B cell (primary cell): Measurements from ENCODE around the gene RAB31. TPM values are rescaled to one million over a fixed set of nuclear protein-coding genes. Genes with fewer than 3 reads are reported as not detected.

Experiments used
- ATAC-seq: fragments of 200-7000 bp; cut with Tn5 transposase; one replicate; pipeline ENCODE4 v1.10.0; 2021; ENCODE audit warnings: low read depth, mild to moderate bottlenecking, moderate number of reproducible peaks, moderate library complexity
- CTCF ChIA-PET: fragments of 350-600 bp; sonication (Branson Sonifier 250); formaldehyde crosslinking; loops from one replicate; lab custom pipeline; 2021; ENCODE audit warnings: antibody characterized with exemption, inconsistent platforms; lab: Charles Lee
- POLR2A ChIA-PET: fragments of 350-600 bp; sonication (Branson Sonifier 250); formaldehyde crosslinking; loops from one replicate; lab custom pipeline; 2021; ENCODE audit warnings: antibody characterized with exemption; lab: Charles Lee
- DNase-seq: peaks from one replicate; pipeline ENCODE4 v3.0.0; 2013
- H2AFZ ChIP-seq: 2 replicates; pipeline ENCODE4 v1.6.1; 2012; ENCODE audit warnings: mild to moderate bottlenecking, low read depth, low read length; ENCODE audit not compliant: insufficient read depth, poor library complexity, severe bottlenecking
- H3K27ac ChIP-seq, 2 donors: 1 replicate in 1 of 2; 2 replicates in 1 of 2; pipeline ENCODE4 v1.5.1; 2012 to 2013; ENCODE audit warnings: low read length in 2 of 2, mild to moderate bottlenecking in 2 of 2, moderate library complexity in 1 of 2
- H3K27me3 ChIP-seq, 4 experiments: fragments of 200-600 bp in 1 of 4; sonication (generic) in 1 of 4; replicated peaks in 1 of 4; 1 replicate in 2 of 4; 2 replicates in 2 of 4; pipeline versions ENCODE4 v1.6.1 to v1.7.0; 2013 to 2016; ENCODE audit warnings: low read length in 3 of 4, mild to moderate bottlenecking in 2 of 4, mixed read lengths in 1 of 4, moderate library complexity in 1 of 4; ENCODE audit not compliant: insufficient read depth in 4 of 4, control insufficient read depth in 3 of 4; ENCODE audit errors: control extremely low read depth in 1 of 4
- H3K36me3 ChIP-seq, 2 experiments: replicated peaks in 1 of 2; 1 replicate in 1 of 2; 2 replicates in 1 of 2; pipeline versions ENCODE4 v1.6.1 to v1.7.1; 2013; ENCODE audit warnings: low read length in 1 of 2; ENCODE audit not compliant: insufficient read depth in 2 of 2, control insufficient read depth in 1 of 2; ENCODE audit errors: control extremely low read depth in 1 of 2, extremely low read depth in 1 of 2
- H3K4me1 ChIP-seq, 2 donors: fragments of 200-600 bp in 1 of 2; sonication (generic) in 1 of 2; 1 replicate in 1 of 2; 2 replicates in 1 of 2; pipeline versions ENCODE4 v1.5.1 to v1.6.1; 2013 to 2017; ENCODE audit warnings: low read length in 2 of 2; ENCODE audit not compliant: control insufficient read depth in 2 of 2, insufficient read depth in 2 of 2
- H3K4me2 ChIP-seq: replicated peaks from 2 replicates; pipeline ENCODE3; 2012; ENCODE audit warnings: mild to moderate bottlenecking, low read depth, low read length; ENCODE audit not compliant: poor library complexity, severe bottlenecking
- H3K4me3 ChIP-seq, 5 experiments: fragments of 200-600 bp in 1 of 5; sonication (generic) in 1 of 5; 1 replicate in 3 of 5; 2 replicates in 2 of 5; pipeline versions ENCODE4 v1.5.1 to v1.7.0; 2011 to 2016; ENCODE audit warnings: low read length in 4 of 5, mild to moderate bottlenecking in 4 of 5, low read depth in 2 of 5, control low read depth in 1 of 5, moderate library complexity in 1 of 5; ENCODE audit not compliant: insufficient read depth in 1 of 5; ENCODE audit errors: control extremely low read depth in 1 of 5, extremely low read depth in 1 of 5
- H3K79me2 ChIP-seq: fragments of 200-600 bp; sonication (generic); one replicate; pipeline ENCODE4 v1.6.0; 2016; ENCODE audit warnings: low read length; ENCODE audit not compliant: control insufficient read depth, insufficient read depth
- H3K9ac ChIP-seq: fragments of 200-600 bp; sonication (generic); 2 replicates; pipeline ENCODE4 v1.6.1; 2017; ENCODE audit warnings: mild to moderate bottlenecking, low read length, moderate library complexity
- H3K9me3 ChIP-seq, 3 donors: one replicate each; pipeline versions ENCODE4 v1.6.1 to v1.7.1; 2013; ENCODE audit warnings: low read length in 2 of 3; ENCODE audit not compliant: control insufficient read depth in 2 of 3, insufficient read depth in 1 of 3; ENCODE audit errors: control extremely low read depth in 1 of 3
- H4K20me1 ChIP-seq: 2 replicates; pipeline ENCODE4 v1.6.0; 2012; ENCODE audit warnings: mild to moderate bottlenecking, low read length; ENCODE audit not compliant: insufficient read depth, control insufficient read depth, poor library complexity, severe bottlenecking
- H3K27ac Mint-ChIP-seq: one replicate; pipeline ENCODE4 v1.8.0; 2021; ENCODE audit warnings: mixed read lengths
- H3K27me3 Mint-ChIP-seq: one replicate; pipeline ENCODE4 v1.8.0; 2021; ENCODE audit warnings: mixed read lengths
- H3K4me1 Mint-ChIP-seq: one replicate; pipeline ENCODE4 v1.8.0; 2021; ENCODE audit warnings: mixed read lengths
- H3K4me3 Mint-ChIP-seq: one replicate; pipeline ENCODE4 v1.8.0; 2021; ENCODE audit warnings: mixed read lengths
- H3K9me3 Mint-ChIP-seq: one replicate; pipeline ENCODE4 v1.8.0; 2022; ENCODE audit warnings: mixed read lengths; ENCODE audit not compliant: insufficient read depth
- EZH2 ChIP-seq: IDR thresholded peaks from 2 replicates; pipeline ENCODE4 v1.6.1; 2012; ENCODE audit warnings: borderline replicate concordance, low read depth, mild to moderate bottlenecking, moderate library complexity, low read length; ENCODE audit not compliant: insufficient read depth, poor library complexity, severe bottlenecking
- WGBS: methylation state at CpG from one replicate; pipeline ENCODE4 v1.1.5; 2013; ENCODE audit warnings: missing lambda C conversion rate; ENCODE audit not compliant: insufficient coverage; 5-methylcytosine and 5-hydroxymethylcytosine counted together
- intact Hi-C: fragments of 100-400 bp; cut with micrococcal nuclease; formaldehyde crosslinking; loops from one replicate; pipeline ENCODE4 v1.10.0; 2022
- polyA plus RNA-seq: library from polyadenylated mRNA; depleted of rRNA; stranded (reverse); fragments of >200 nt; gene quantifications from 2 replicates; pipeline ENCODE4 v1.2.3, GENCODE V29; 2012
- total RNA-seq, 2 donors: library from RNA; stranded (reverse); fragments of 120-200 nt in 1 of 2; gene quantifications; 1 replicate in 1 of 2; 2 replicates in 1 of 2; pipeline versions ENCODE4 v1.2.3 to v1.2.4, GENCODE V29; 2013 to 2022
- TF ChIP-seq, protein P1 (sequence below): fragments of 200-600 bp; IDR thresholded peaks from one replicate; pipeline ENCODE4 v1.8.0; 2022; ENCODE audit warnings: antibody characterized with exemption, mild to moderate bottlenecking

The RAB31 gene
- total and polyA plus RNA-seq, 2 donors (not counting 1 experiment from before 2014, with no cell fraction given): 15.5 to 44.6 TPM

DNA sequence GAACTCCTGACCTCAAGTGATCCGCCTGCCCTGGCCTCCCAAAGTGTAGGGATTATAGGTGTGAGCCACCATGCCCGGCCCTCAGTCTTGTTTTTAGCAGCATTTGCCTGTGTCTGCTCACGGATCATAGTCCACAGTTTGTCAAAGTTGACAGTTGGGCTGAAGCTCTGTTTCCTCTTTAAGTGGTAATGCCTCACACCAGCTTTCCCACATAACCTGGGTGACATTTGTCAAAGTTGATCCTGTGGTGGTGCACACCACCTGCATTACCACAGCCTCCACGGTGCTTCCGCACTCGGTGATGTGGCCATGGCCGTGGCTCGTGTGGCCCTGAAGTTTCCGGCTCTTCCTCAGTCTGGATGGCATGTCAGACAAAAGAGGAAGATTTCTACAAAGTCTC is 27.1 kb downstream of the RAB31 start:
- POLR2A ChIA-PET: no interaction called here
- no peaks in the 10 kb centered on the region for H3K9me3 Mint-ChIP-seq
- no peak for TF ChIP-seq EZH2
- TF ChIP-seq, protein P1, sequence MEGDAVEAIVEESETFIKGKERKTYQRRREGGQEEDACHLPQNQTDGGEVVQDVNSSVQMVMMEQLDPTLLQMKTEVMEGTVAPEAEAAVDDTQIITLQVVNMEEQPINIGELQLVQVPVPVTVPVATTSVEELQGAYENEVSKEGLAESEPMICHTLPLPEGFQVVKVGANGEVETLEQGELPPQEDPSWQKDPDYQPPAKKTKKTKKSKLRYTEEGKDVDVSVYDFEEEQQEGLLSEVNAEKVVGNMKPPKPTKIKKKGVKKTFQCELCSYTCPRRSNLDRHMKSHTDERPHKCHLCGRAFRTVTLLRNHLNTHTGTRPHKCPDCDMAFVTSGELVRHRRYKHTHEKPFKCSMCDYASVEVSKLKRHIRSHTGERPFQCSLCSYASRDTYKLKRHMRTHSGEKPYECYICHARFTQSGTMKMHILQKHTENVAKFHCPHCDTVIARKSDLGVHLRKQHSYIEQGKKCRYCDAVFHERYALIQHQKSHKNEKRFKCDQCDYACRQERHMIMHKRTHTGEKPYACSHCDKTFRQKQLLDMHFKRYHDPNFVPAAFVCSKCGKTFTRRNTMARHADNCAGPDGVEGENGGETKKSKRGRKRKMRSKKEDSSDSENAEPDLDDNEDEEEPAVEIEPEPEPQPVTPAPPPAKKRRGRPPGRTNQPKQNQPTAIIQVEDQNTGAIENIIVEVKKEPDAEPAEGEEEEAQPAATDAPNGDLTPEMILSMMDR: no peak
- ATAC-seq (no peak), DNase-seq (no peak)
- Histone ChIP-seq H2AFZ (no peak overlapping the region), H3K27me3 (no peaks in the 10 kb centered on the region), H3K4me1 (peaks cover 0 to 4% of the 10 kb centered on the region in 2 donors), H4K20me1 (peaks cover 27% of the 10 kb centered on the region), H3K4me3 (no peak overlapping the region), H3K9ac (no peak overlapping the region), H3K27ac (no peak overlapping the region), H3K4me2 (no peak overlapping the region), H3K36me3 (peaks cover 0 to 21% of the 10 kb centered on the region in 2 experiments), H3K9me3 (no peaks in the 10 kb centered on the region), H3K79me2 (peaks cover 38% of the 10 kb centered on the region)
- CTCF ChIA-PET: no interaction called here
- H3K4me1 Mint-ChIP-seq: peaks cover 23% of the 10 kb centered on the region
- no peak overlapping the region for H3K4me3 Mint-ChIP-seq
- no peaks in the 10 kb centered on the region for H3K27me3 Mint-ChIP-seq
- peak overlapping the region; percentile 10 for H3K27ac Mint-ChIP-seq
- intact Hi-C loops: no loop called here
- 30% methylated on average over 9 of the region's 9 CpGs for WGBS

DNA sequence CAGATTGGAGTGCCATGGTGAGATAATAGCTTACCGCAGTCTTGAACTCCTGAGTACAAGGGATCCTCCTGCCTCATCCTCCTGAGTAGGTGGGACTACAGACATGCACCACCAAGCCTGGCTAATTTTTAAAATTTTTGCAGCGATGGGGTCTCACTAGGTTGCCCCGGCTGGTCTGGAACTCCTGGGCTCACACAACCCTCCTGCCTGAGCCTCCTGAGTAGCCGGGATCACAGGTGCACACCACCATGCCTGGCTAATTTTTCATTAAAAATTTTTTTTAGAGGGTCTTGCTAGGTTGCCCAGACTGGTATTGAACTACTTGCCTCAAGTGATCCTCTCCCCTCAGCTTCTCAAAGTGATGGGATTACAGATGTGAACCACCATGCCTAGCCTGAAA is 27.8 kb downstream of the RAB31 start:
- Mint-ChIP-seq H3K27me3 (no peaks in the 10 kb centered on the region), H3K27ac (no peak overlapping the region), H3K4me1 (peaks cover 19% of the 10 kb centered on the region), H3K9me3 (no peaks in the 10 kb centered on the region), H3K4me3 (no peak overlapping the region)
- H2AFZ ChIP-seq: no peak overlapping the region
- ATAC-seq: no peak
- 100% methylated on average over 3 of the region's 4 CpGs for WGBS
- H3K4me2 ChIP-seq: no peak overlapping the region
- H3K36me3 ChIP-seq: peaks cover 0 to 21% of the 10 kb centered on the region in 2 experiments
- no peak overlapping the region for H3K27ac ChIP-seq
- intact Hi-C loops: no loop called here
- no peak overlapping the region for H3K4me3 ChIP-seq
- DNase-seq: no peak
- no peak overlapping the region for H3K9ac ChIP-seq
- peaks cover 0 to 4% of the 10 kb centered on the region in 2 donors for H3K4me1 ChIP-seq
- CTCF ChIA-PET: no interaction called here
- no peaks in the 10 kb centered on the region for H3K9me3 ChIP-seq
- POLR2A ChIA-PET: no interaction called here
- peaks cover 33% of the 10 kb centered on the region for H3K79me2 ChIP-seq
- TF ChIP-seq EZH2: no peak
- TF ChIP-seq, protein P1: no peak
- H3K27me3 ChIP-seq: no peaks in the 10 kb centered on the region
- peaks cover 23% of the 10 kb centered on the region for H4K20me1 ChIP-seq
